H9 (cell line): ENCODE results near the gene GAS6. TPM values are rescaled to one million over a fixed set of nuclear protein-coding genes. Genes with fewer than 3 reads are reported as not detected.
A peak's percentile ranks its signal among the peaks of the same experiment; 100 is the strongest.

Source experiments
- DNase-seq: peaks from one replicate; pipeline ENCODE4 v3.0.0-alpha.2; 2017
- H2AFZ ChIP-seq: one replicate; pipeline ENCODE4 v1.6.1; 2013; ENCODE audit warnings: mild to moderate bottlenecking, low read length, control low read depth, moderate library complexity
- H2AK5ac ChIP-seq: 2 replicates; pipeline ENCODE4 v1.6.1; 2013; ENCODE audit warnings: low read length, control low read depth, mixed read lengths; ENCODE audit not compliant: insufficient read length
- H2BK120ac ChIP-seq: one replicate; pipeline ENCODE4 v1.6.1; 2013; ENCODE audit warnings: low read depth, mild to moderate bottlenecking, low read length, control low read depth, inconsistent platforms; ENCODE audit not compliant: poor library complexity, severe bottlenecking
- H2BK12ac ChIP-seq: 2 replicates; pipeline ENCODE4 v1.6.1; 2013; ENCODE audit warnings: low read length, control low read depth, mixed read lengths, low read depth; ENCODE audit not compliant: insufficient read length
- H2BK15ac ChIP-seq: 2 replicates; pipeline ENCODE4 v1.6.1; 2013; ENCODE audit warnings: low read depth, low read length, control low read depth
- H2BK20ac ChIP-seq: one replicate; pipeline ENCODE4 v1.6.1; 2013; ENCODE audit warnings: low read depth, mild to moderate bottlenecking, low read length, control low read depth, inconsistent platforms; ENCODE audit not compliant: poor library complexity, severe bottlenecking
- H2BK5ac ChIP-seq: 2 replicates; pipeline ENCODE4 v1.6.1; 2013; ENCODE audit warnings: low read length, control low read depth, mixed read lengths; ENCODE audit not compliant: insufficient read length
- H3K14ac ChIP-seq: 2 replicates; pipeline ENCODE4 v1.6.1; 2013; ENCODE audit warnings: low read length, control low read depth; ENCODE audit not compliant: insufficient read depth
- H3K18ac ChIP-seq: 2 replicates; pipeline ENCODE4 v1.6.1; 2013; ENCODE audit warnings: low read depth, mild to moderate bottlenecking, mixed read lengths, low read length, control low read depth; ENCODE audit not compliant: insufficient read length
- H3K23ac ChIP-seq: 2 replicates; pipeline ENCODE4 v1.6.1; 2013; ENCODE audit warnings: low read length, control low read depth, mixed read lengths, low read depth; ENCODE audit not compliant: insufficient read length
- H3K23me2 ChIP-seq: 2 replicates; pipeline ENCODE4 v1.6.1; 2013; ENCODE audit warnings: low read depth, mild to moderate bottlenecking, mixed read lengths, low read length, control low read depth; ENCODE audit not compliant: insufficient read length, poor library complexity, severe bottlenecking
- H3K27ac ChIP-seq: 2 replicates; pipeline ENCODE4 v1.5.1; 2013; ENCODE audit warnings: low read length, control low read depth, mixed read lengths, low read depth; ENCODE audit not compliant: insufficient read length
- H3K27me3 ChIP-seq: 2 replicates; pipeline ENCODE4 v1.6.1; 2013; ENCODE audit warnings: low read length, control low read depth, inconsistent platforms; ENCODE audit not compliant: insufficient read depth
- H3K4ac ChIP-seq: 2 replicates; pipeline ENCODE4 v1.6.1; 2013; ENCODE audit warnings: low read depth, mild to moderate bottlenecking, control low read depth, inconsistent platforms, low read length, moderate library complexity
- H3K4me1 ChIP-seq: 2 replicates; pipeline ENCODE4 v1.6.1; 2013; ENCODE audit warnings: low read length, control low read depth, inconsistent platforms; ENCODE audit not compliant: insufficient read depth
- H3K4me2 ChIP-seq: 2 replicates; pipeline ENCODE4 v1.6.1; 2013; ENCODE audit warnings: low read length, control low read depth, mixed read lengths; ENCODE audit not compliant: insufficient read length, insufficient read depth
- H3K56ac ChIP-seq: 2 replicates; pipeline ENCODE4 v1.6.1; 2013; ENCODE audit warnings: low read depth, mild to moderate bottlenecking, mixed read lengths, low read length, control low read depth; ENCODE audit not compliant: insufficient read length
- H3K79me1 ChIP-seq: 2 replicates; pipeline ENCODE4 v1.6.1; 2013; ENCODE audit warnings: low read depth, mild to moderate bottlenecking, moderate library complexity, low read length, control low read depth, inconsistent platforms; ENCODE audit not compliant: insufficient read depth, poor library complexity, severe bottlenecking
- H3K79me2 ChIP-seq: 2 replicates; pipeline ENCODE4 v1.6.1; 2013; ENCODE audit warnings: low read length, control low read depth, inconsistent platforms; ENCODE audit not compliant: insufficient read depth
- H3K9ac ChIP-seq: 2 replicates; pipeline ENCODE4 v1.6.1; 2013; ENCODE audit warnings: low read length, control low read depth, mixed read lengths; ENCODE audit not compliant: insufficient read length; ENCODE audit errors: extremely low read depth
- H3K9me3 ChIP-seq: one replicate; pipeline ENCODE4 v1.6.1; 2013; ENCODE audit warnings: low read depth, low read length, inconsistent platforms; ENCODE audit not compliant: control insufficient read depth
- H3T11ph ChIP-seq: one replicate; pipeline ENCODE4 v1.6.1; 2013; ENCODE audit warnings: mild to moderate bottlenecking, low read length, control low read depth, inconsistent platforms
- H4K20me1 ChIP-seq: one replicate; pipeline ENCODE4 v1.6.1; 2013; ENCODE audit not compliant: control insufficient read depth, insufficient read length, insufficient read depth
- H4K5ac ChIP-seq: 2 replicates; pipeline ENCODE4 v1.6.1; 2013; ENCODE audit warnings: low read depth, mild to moderate bottlenecking, mixed read lengths, low read length, control low read depth; ENCODE audit not compliant: insufficient read length
- H4K8ac ChIP-seq: replicated peaks from 2 replicates; pipeline ENCODE4 v1.6.1; 2013; ENCODE audit warnings: low read length, control low read depth, mixed read lengths, low read depth; ENCODE audit not compliant: insufficient read length
- H4K91ac ChIP-seq: 2 replicates; pipeline ENCODE4 v1.6.1; 2013; ENCODE audit warnings: low read depth, mild to moderate bottlenecking, moderate library complexity, mixed read lengths, low read length, control low read depth; ENCODE audit not compliant: insufficient read length
- H3K27ac Mint-ChIP-seq, 3 experiments: 2 replicates in 2 of 3; 3 replicates in 1 of 3; pipeline ENCODE4 v1.8.0; 2020 to 2021; ENCODE audit warnings: mixed read lengths in 3 of 3, mild to moderate bottlenecking in 1 of 3, moderate library complexity in 1 of 3
- H3K27me3 Mint-ChIP-seq: 2 replicates; pipeline ENCODE4 v1.8.0; 2021; ENCODE audit warnings: low read depth, mild to moderate bottlenecking, moderate library complexity, mixed read lengths
- H3K36me3 Mint-ChIP-seq, 3 experiments: 2 replicates in 2 of 3; 3 replicates in 1 of 3; pipeline ENCODE4 v1.8.0; 2020 to 2021; ENCODE audit warnings: low read depth in 3 of 3, mixed read lengths in 3 of 3; ENCODE audit not compliant: insufficient read depth in 1 of 3
- H3K4me1 Mint-ChIP-seq, 2 experiments: 2 replicates each; pipeline ENCODE4 v1.8.0; 2020; ENCODE audit warnings: mixed read lengths in 2 of 2
- H3K4me3 Mint-ChIP-seq, 2 experiments: 2 replicates in 1 of 2; 3 replicates in 1 of 2; pipeline ENCODE4 v1.8.0; 2020 to 2021; ENCODE audit warnings: mild to moderate bottlenecking in 2 of 2, mixed read lengths in 2 of 2, moderate library complexity in 1 of 2
- H3K9me3 Mint-ChIP-seq, 2 experiments: 2 replicates in 1 of 2; 3 replicates in 1 of 2; pipeline ENCODE4 v1.8.0; 2020; ENCODE audit warnings: mild to moderate bottlenecking in 2 of 2, mixed read lengths in 2 of 2, moderate library complexity in 1 of 2
- WGBS: extraction: QIAGEN DNeasy Blood & Tissue Kit; methylation state at CpG from one replicate; pipeline ENCODE4 v1.1.7; 2013; ENCODE audit warnings: missing lambda C conversion rate, low lambda C conversion rate, mixed read lengths; ENCODE audit not compliant: insufficient read length; ENCODE audit errors: extremely low coverage; 5-methylcytosine and 5-hydroxymethylcytosine counted together
- total RNA-seq: library from RNA; stranded (reverse); gene quantifications from 2 replicates; pipeline ENCODE4 v1.2.1, GENCODE V29; 2021
- TF ChIP-seq, protein P1 (sequence below): fragments of 200-600 bp; sonication (generic); conservative IDR thresholded peaks from 3 replicates; pipeline ENCODE4 v1.8.0; 2021; ENCODE audit warnings: antibody characterized with exemption, mild to moderate bottlenecking

GAS6 gene
- total RNA-seq, 1 experiment from 2014 or later = 20.5 TPM

DNA sequence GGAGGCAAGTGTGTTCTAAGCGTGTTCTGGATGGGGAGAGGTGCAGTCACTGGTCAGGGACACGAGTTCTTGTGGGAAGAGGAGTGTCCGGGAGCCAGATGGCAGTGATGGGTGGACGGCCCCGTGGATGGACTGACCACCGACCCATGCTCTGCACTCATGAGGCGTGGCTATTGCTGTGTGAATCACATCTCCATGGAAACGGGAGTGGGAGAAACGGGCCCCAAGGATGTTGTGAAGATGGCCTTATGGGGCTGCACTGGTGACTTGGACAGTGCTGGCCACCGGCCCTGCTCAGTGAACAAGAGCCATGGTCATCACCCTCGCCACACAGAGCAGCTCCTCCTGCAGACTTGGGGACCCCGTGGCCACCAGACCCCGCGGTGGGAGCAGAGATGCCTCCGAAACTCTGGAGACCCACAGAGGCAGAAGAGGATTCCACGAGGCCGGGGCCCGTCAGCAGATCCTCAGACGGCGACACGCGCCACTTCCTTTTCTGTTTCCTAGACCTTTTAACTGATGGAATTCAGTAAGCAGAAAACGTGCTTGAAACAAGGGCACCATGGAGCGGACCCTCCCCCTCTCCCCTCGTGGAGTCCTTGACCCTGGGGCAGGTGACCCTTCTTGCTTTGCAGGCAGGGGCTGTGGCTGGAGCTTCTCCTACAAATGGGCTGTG lies 47.5 kb downstream of the GAS6 start:
- no peak overlapping the region for H3T11ph ChIP-seq
- H3K27me3 ChIP-seq = no peaks in the 10 kb centered on the region
- no peak overlapping the region for H3K4me2 ChIP-seq
- TF ChIP-seq, protein P1, sequence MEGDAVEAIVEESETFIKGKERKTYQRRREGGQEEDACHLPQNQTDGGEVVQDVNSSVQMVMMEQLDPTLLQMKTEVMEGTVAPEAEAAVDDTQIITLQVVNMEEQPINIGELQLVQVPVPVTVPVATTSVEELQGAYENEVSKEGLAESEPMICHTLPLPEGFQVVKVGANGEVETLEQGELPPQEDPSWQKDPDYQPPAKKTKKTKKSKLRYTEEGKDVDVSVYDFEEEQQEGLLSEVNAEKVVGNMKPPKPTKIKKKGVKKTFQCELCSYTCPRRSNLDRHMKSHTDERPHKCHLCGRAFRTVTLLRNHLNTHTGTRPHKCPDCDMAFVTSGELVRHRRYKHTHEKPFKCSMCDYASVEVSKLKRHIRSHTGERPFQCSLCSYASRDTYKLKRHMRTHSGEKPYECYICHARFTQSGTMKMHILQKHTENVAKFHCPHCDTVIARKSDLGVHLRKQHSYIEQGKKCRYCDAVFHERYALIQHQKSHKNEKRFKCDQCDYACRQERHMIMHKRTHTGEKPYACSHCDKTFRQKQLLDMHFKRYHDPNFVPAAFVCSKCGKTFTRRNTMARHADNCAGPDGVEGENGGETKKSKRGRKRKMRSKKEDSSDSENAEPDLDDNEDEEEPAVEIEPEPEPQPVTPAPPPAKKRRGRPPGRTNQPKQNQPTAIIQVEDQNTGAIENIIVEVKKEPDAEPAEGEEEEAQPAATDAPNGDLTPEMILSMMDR = no peak
- H3K56ac ChIP-seq = no peak overlapping the region
- H3K79me2 ChIP-seq = no peaks in the 10 kb centered on the region
- no peak overlapping the region for H2BK20ac ChIP-seq
- H3K4me3 Mint-ChIP-seq = no peak overlapping the region; a peak in 1 of 5 replicates
- H3K4ac ChIP-seq = no peak overlapping the region
- no peak overlapping the region for H2BK15ac ChIP-seq
- no peaks in the 10 kb centered on the region for H4K20me1 ChIP-seq
- peaks cover 0 to 2% of the 10 kb centered on the region in 2 experiments; a peak in 1 of 5 replicates for H3K9me3 Mint-ChIP-seq
- no peaks in the 10 kb centered on the region for H3K9me3 ChIP-seq
- H4K5ac ChIP-seq = no peak overlapping the region
- no peak overlapping the region for H2BK12ac ChIP-seq
- no peak overlapping the region for H4K91ac ChIP-seq
- peaks cover 3 to 8% of the 10 kb centered on the region in 2 experiments; a peak in 3 of 4 replicates for H3K4me1 Mint-ChIP-seq
- no peak overlapping the region for H4K8ac ChIP-seq
- H3K27ac Mint-ChIP-seq = peak overlapping the region in 1 of 3 experiments; percentile 42; a peak in 1 of 7 replicates
- H3K23me2 ChIP-seq = no peaks in the 10 kb centered on the region
- no peak for DNase-seq
- no CpG with 5 or more reads among the region's 25 CpGs for WGBS
- H2BK5ac ChIP-seq = no peak overlapping the region
- no peak overlapping the region for H3K23ac ChIP-seq
- no peak overlapping the region for H2BK120ac ChIP-seq
- H3K4me1 ChIP-seq = no peaks in the 10 kb centered on the region
- no peaks in the 10 kb centered on the region for H3K79me1 ChIP-seq
- no peak overlapping the region for H3K18ac ChIP-seq
- H2AK5ac ChIP-seq = no peak overlapping the region
- no peak overlapping the region for H3K14ac ChIP-seq
- no peaks in the 10 kb centered on the region for H3K27me3 Mint-ChIP-seq
- H3K36me3 Mint-ChIP-seq = peaks cover 1 to 4% (median 2%) of the 10 kb centered on the region in 3 experiments; a peak in 3 of 7 replicates
- H3K9ac ChIP-seq = no peak overlapping the region
- no peak overlapping the region for H3K27ac ChIP-seq
- H2AFZ ChIP-seq = no peak overlapping the region
